ENCODE results near the gene SAP25.

GRCh38 chr7:100591596-100591995 is 17.9 kb upstream of the SAP25 start:
- TF ChIP-seq EZH2phosphoT487 (IDR thresholded peaks at IDR 0.05; ENCODE audit: borderline replicate concordance, low read depth) (no peak), CTCF (IDR thresholded peaks at IDR 0.05) (no peak), YY1 (IDR thresholded peaks at IDR 0.05; ENCODE audit: low read depth) (no peak), NFIC (IDR thresholded peaks at IDR 0.05; ENCODE audit: borderline replicate concordance) (no peak), JUND (IDR thresholded peaks at IDR 0.05) (no peak), FOXM1 (IDR thresholded peaks at IDR 0.05; ENCODE audit: low read depth) (no peak), EP300 (IDR thresholded peaks at IDR 0.05; ENCODE audit: borderline replicate concordance in 1 of 2, low read depth in 1 of 2, low read length in 1 of 2) (no peak), GATA2 (CRISPR knock-in tag; IDR thresholded peaks at IDR 0.05) (no peak), POLR2AphosphoS5 (IDR thresholded peaks at IDR 0.05; ENCODE audit: low read depth, low read length) (no peak), RAD21 (IDR thresholded peaks at IDR 0.05; ENCODE audit: low read length) (no peak), RCOR1 (IDR thresholded peaks at IDR 0.05; ENCODE audit: low read length) (no peak), USF2 (IDR thresholded peaks at IDR 0.05; ENCODE audit: borderline replicate concordance, low read depth, low read length) (no peak)
- TF ChIP-seq, protein P1, sequence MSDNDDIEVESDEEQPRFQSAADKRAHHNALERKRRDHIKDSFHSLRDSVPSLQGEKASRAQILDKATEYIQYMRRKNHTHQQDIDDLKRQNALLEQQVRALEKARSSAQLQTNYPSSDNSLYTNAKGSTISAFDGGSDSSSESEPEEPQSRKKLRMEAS (IDR thresholded peaks at IDR 0.05; ENCODE audit: low read depth) = no peak

Measured in SK-N-SH (cell line).